GM20431 (cell line): ENCODE measurements around the gene MID1.

ENCODE experiments used
- in situ Hi-C: fragments of 300-500 bp; cut with MseI, MboI; formaldehyde crosslinking; loops from one replicate; pipeline ENCODE4 v1.15.0; 2020; ENCODE audit warnings: low sequenced_read_pairs; ENCODE audit not compliant: unreplicated experiment

The MID1 gene

DNA sequence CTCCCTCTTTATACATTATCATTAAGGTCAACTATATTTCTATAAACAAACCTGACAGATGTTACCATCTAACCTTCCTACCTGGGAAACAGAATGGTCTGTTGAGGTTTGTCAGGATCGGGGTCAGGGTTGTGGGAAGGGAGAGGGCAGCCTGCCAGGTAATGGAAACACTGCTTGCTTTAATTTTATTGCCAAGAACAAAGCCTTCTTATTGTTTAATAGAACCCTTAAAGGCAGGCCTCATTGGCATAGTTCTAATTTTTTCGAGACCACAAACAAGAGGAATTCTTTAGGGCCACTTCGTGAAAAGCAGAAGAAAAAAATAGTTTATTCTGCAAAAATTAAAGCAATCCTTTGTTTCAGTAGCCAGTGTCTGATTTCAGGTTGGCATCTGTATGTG, 113.2 kb downstream of the MID1 start:
- in situ Hi-C loops = no loop called here

DNA sequence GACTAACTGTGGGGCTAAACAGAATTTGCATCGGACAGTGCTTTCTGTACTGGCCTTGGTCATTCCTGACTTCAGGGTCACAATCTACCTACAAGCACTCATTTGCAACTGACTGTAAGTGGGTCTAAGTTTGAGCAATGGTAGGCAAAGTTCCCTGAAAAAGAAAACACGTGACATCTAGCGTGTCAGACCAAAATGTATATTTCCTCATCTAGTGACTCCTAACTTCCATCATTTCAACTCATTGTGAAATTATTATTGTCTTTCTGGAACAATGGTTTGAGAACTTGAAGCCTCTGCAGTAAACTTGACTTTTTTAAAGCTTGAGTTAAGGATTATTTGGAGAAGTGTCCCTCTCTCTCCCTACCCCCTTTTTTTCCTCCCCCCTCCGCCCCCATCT, 113.6 kb downstream of the MID1 start:
- in situ Hi-C loops = no loop called here

DNA sequence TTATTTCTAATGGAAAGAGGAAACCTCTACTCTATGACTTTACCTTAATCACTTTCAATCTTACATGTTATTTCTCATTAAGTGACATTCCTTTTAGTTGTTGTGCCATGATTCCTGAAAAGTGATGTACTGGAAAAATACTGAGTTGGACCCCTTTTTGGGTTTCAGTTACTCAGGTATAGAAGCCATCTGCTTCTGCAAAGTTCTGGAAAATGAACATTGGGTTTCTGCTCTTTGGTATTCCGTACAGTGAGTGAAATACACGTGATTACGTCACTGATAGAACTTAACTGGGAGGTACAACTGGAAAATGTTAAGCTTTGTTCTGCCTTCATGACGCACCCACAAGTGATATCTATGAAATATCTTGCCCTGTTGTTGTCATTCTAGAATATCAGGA, 114.7 kb downstream of the MID1 start:
- in situ Hi-C loops = no loop called here

DNA sequence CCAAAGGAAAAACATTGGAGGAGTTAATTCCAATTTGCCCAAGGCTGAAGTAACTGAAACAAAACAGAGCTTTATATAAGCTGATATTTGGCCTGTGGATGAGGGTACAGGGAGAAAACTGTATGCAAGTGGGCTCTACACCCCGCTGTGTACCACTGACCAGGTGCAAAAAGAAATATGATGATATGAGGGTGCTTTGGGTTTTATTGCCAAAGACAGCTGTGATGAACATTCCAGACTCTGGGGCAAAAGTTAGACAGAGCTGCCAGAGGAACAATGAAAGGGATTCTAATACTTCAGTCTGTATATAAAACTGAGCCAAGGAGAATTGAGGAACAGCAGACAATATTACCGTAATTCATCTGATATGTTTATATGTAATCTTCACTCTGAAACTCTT, 117.4 kb downstream of the MID1 start:
- in situ Hi-C loops = no loop called here

DNA sequence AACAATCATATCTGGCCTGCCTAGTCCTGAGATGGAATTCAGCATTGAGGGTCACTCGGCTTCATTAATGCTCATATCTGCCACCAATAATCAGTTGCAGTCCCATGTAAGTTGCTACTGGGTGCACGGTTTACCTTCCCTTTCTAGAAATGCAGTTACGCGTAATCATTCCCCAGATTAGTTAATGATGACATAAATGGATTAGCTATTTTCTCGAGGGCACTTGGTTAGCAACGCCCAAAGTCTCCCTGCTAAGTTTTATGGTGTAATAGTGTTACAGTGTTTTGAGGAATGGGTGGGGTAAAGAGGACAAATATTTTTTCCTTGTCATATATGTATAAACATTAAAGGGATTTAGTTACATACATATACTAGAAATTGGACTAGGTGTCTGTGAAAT, 118.8 kb downstream of the MID1 start:
- in situ Hi-C loops = no loop called here

DNA sequence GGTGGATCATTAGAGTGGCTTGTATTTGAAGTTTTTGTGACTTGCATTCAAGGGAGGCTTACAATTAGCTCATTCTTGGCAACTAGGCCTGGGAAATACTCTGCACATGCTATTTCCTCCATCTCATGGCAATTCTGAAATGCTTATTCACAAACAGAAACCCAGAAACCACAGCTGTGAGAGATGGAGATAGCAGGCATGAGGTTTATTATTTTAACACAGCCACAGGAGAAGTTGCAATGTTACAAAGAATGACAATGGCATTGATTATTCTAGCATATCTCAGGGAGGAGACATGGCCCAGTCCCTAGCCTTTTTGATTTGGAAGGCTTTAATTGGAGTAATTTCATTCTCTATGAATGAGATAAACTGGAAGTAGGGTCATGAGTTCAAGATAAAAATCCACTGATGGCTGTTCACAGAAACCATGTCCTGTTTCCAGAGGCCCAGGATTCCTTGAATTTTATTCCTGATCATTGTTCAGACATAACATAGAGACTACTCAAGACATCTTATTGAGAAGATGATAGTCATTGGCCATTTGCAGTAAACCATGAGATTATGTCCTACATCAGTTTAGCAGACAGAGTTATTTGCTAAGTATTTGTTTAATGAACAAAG, 123.9 kb downstream of the MID1 start:
- in situ Hi-C loops = no loop called here

DNA sequence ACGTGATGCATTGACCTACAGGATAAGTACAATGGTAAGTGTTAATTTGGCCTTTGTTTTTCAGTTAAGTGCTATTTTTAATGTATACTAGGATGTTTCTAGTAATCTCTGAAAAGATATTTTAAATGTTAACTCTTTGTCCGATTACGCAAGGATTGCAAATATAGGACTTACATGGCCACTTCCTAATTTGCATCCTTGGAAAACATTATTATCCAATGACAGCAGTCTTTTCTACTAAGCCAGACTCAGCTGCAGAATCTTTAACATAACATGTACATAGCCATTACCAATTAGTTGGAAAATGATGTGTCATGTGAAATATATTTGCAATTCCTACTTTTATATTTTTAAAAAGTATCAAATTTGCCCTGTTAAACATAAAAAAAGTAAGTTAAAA, 124.7 kb downstream of the MID1 start:
- in situ Hi-C loops = no loop called here

DNA sequence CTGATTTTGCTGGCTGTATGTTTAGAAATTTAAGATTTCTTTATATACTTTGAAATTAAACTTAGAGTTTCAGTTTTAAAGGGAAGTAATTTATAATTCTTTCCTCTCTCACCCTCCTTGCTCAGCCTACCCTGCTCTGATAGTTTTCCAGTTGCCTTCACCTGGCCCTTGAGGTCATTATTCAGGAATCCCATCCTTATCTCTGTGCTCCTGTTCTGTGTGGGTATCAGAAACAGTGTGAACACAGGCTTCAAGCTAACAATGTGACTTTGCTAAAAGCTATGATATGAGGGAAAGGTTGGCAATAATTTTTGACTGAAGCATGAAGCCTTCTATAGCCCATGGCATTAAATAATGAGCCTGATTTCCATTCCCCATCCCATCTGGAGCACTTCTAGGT, 128.1 kb downstream of the MID1 start:
- in situ Hi-C loops = no loop called here

DNA sequence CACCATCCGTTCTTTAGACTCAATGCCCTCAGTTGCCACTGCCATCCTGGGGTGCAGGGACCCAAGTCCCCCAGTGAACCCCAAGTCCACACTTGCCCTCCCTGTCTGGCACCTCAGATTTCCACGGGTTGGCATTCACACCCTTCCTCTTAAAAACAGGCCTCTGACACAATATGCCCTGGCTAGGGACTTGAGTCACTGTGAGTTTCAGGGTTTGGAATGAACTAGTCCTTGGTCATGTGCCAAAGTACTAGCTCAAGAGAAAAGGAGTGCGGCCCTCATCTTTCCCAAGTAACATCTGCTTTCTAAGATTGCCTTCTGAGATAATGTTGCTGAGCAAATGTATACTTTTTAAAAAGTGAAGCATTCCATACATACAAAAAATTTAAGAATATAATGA, 134.0 kb downstream of the MID1 start:
- in situ Hi-C loops = no loop called here

DNA sequence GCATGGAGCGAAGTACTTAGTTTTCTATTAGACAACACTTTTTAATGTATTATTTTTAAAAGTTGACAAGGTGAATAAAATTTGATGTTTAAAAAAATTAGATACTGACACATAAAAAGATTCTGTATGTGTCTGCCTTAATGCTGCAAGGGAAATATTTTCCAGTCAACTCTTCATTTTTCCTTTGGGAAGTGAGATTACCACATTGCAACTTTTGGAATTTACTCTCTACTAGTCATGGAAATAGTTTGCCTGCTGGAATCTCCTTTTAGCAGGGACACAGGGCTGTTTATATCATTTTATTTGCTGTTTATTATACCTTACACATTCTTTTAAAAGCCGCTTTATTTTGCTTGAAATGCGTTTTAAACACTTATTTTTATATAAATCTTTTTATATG, 135.1 kb downstream of the MID1 start:
- in situ Hi-C loops = no loop called here

DNA sequence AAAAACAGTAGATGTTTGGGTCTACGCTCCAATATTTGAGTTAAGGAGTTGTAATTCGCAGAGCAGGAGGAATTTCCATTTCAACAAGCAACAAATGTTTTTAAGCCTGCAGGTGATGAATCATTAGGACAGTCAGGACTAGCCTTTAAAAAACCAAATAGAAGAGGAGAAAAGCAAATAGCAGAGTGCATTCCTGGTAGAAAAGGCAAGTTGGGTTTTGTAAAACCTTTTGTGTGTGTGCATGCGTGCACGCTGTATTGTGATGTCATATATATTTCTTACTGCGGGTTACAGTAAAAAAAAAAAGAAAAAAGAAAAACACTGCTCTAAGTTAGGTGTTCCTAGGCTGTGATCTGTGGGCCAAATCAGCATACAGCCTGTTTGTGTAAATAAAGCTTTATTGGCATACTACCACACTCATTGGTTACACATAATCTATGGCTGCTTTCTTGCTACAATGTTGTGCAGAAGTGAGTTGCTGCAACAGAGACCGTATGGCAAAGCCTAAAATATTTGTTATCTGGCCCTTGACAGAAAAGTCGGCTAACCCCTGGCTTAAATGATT, 135.6 kb downstream of the MID1 start:
- in situ Hi-C loops = no loop called here

DNA sequence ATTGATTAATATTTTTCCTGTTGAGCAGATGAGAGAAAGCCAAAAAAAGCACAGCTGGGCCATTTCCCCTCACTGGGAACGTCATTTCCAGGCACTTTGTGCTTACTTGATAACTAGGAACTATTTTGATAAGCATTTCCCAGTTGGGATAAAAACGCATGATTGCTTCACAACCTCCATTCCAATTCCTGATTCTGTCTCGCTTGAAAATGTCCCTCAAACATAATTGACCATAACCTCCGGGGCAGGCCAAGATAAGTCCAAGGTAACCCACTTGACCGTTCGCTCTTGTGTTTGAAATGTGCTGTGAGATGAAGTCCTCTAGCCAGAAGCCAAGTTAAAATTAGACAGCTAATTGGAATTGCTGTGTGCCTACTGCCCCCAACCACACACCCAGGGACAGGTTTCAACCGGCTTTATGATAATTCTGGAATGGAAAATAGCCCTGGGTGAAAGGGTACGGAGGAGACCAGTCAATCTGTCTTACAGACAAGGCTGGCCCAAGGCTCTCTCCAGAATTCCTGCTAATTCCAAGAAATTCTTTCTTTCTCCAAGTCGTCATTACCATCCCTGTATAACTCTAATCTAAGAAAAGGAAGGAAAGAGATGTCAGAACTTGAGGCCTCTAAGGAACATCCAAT, 137.1 kb downstream of the MID1 start:
- in situ Hi-C loops = no loop called here

DNA sequence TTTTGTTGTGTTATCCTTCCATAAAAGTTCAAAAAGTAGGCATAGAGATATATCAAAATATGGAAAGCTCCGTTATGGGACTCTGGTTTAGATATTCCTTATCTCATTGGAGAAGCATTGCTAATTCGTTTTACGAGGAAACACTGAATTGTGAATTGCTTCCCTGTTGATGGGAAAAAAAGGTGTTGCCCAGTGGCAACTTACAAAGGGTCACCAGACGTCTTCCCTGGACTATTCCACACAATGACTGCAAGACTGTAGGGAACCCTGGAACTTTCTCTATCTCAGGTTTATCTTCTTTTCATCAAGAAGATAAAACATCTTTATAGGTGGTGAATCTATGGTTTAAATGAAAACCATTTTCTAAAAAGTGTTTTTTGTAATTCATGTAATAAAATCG, 137.7 kb downstream of the MID1 start:
- in situ Hi-C loops = no loop called here

DNA sequence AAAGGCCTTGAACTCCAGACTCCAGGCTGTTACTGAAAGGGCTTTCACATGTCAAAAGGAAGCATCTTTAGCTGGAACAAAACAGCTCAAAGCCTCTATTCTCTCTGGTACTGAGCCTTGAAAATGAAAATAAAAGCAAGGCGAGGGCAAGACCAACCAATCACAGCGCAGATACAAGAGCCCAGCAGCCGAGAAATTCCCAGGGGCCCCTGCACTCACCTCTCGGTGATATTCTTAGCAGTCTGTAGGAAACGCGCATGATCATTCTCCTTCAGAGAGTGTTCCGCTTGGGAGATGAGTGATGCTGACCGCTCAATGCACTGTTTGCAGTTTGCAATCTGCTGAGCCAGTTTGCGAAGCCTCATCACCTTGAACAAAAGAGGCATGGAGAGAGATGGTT, 138.1 kb downstream of the MID1 start:
- in situ Hi-C loops = no loop called here

DNA sequence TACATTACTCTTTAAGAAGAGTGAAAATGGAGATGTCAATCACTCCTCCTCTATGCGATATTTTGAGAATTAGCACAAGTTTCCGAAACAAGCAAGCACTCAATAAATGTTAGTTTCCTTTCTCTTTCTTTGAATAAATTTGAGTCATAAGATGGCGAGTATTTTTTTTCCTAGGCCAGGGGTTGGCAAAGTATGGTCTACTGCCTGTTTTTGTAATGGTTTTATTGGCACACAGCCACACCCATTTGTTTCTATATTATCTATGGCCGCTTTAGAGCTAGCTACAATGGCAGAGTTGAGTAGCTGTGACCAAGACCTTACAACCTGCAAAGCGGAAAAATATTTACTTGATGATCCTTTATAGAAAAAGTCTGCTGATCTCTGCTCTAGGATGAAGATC, 139.5 kb downstream of the MID1 start:
- in situ Hi-C loops = no loop called here

DNA sequence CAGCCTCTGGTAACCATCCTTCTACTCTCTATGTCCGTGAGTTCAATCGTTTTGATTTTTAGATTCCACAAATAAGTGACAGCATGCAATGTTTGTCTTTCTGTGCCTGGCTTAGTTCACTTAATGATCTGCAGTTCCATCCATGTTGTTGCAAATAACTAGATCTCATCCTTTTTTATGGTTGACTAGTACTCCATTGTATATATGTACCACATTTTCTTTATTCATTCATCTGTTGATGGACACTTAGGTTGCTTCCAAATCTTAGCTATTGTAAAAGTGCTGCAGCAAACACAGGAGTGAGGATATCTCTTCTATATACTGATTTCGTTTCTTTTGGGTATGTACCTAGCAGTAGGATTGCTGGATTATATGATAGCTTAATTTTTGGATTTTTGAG, 140.9 kb downstream of the MID1 start:
- in situ Hi-C loops = no loop called here

DNA sequence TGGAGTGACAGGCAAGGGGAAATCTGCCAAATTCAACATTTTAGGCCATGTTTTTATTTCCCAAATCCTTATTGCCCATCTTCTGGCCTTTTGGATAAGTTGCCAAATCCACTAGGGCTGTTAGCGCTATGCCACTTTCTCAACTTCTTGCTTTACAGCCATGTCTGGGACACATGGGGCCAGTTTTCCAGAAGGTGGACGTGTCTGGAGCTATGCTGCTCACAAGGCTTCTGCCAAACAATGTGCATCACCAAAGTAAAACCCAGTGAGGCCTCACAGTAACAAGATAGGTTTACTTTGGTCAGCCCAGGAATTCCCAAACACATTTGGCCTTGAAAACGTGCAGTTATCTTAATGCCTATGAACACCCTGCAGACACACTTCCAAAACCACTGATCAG, 142.9 kb downstream of the MID1 start:
- in situ Hi-C loops = no loop called here

DNA sequence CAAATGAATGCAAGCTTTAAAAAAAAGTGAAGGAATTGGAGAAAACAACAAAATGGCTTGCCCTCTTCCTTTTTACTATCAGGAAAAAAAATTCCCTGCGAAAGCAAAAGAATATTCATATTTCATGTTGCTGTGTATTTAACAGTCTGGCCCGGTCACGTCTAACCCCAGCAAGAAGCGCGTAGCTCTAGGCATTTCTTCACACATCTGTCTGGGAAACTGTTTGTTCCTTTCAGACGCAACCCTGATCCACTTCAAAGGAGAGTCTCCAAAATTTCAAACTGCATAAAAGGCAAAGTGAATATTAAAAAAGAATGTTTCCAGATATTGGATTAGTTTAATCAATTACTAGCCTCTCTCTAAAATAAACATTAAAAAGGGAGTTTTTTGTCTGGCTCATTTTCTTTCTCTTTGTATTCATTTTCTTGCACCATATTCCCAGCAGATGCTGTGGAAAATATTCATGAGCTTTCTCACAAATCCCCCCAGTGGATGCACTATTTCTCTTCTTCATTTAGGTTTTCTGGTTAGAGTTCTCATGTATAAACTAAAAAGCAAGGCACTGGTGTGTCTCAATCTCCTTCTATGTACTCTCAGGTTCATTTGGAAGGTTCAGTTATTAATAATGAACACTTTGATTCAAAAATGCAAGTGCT, 145.3 kb downstream of the MID1 start:
- in situ Hi-C loops = no loop called here

DNA sequence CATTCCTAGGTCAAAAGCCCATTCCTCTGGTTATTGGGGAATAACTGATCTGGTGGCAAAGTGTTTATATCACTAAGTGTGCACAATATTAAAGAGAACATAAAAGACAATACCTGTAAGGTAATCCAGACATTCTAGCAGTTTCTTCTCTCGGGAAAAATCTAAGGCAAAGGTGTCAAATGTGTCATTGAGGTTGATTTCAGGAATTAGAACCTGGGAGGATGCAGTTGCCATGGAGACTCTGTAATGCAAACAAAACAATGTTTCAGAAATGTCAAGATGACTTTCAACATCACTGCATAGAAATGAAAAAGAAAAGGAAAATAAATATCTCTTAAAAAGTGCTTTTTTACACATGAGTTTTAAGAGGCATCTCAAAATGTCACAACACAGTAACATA, 145.9 kb downstream of the MID1 start:
- in situ Hi-C loops = no loop called here

DNA sequence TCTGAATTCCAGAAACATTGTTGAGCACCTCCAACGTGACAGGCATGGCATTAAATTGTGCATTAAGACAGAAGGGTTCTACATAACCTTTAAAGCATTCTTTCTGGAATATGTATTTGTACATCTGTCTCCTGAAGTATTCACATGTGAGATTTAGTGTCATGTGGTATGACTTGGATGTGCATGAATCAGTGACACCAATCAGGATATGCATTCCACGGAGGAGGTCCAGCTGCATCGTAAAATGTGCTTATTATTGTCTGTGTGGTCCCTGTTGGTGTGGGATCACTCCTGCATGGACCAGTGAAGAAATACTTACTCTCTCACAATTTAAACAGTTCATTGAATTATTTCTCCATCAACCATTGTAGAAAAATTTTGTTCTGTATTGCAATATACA, 149.0 kb downstream of the MID1 start:
- in situ Hi-C loops = no loop called here

DNA sequence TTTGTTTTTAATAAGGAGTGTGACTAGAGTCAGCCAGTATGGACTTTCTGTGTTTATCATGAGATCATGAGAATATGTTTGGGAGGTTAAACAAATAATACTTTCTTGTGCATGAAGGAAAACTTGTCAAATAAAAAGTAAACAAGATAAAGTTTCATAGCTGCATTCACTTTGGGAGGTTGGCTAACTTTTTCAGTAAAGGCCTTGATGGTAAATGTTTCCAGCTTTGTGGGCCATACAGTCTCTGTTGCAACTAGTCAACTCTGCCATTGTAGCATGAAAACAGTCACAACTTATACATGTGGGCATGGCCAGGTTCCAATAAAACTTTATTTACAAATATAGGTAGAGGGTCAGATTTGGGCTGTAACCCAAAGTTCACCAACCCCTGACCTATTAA, 150.4 kb downstream of the MID1 start:
- in situ Hi-C loops = no loop called here

DNA sequence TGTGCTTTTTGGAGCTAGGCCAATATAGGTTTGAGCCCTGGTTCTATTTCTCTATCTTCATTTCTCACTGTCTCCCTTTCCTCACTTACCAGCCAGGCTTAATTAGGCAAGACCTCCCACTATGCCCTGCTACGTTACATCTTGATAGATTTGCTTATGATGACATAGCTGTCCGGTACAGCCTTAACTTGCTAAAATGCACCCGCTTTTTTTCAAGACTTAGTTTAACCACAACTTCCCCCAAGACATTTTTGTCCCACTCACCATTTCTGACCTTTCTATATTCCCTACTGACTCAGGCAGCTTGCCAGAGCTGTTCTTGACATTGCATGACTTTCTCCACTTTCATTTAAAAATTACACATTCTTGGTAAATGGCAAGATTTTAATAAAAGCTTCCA, 152.6 kb downstream of the MID1 start:
- in situ Hi-C loops = no loop called here
